Trophoblast cell (in vitro differentiated cells and primary cell): ENCODE data around the gene CRYBG1.

Experiments
- DNase-seq, 2 donors: peaks; one replicate each; pipeline ENCODE4 v3.0.0-alpha.2; 2016
- H2AFZ ChIP-seq: 2 replicates; pipeline ENCODE4 v1.6.1; 2013; ENCODE audit warnings: low read length, moderate library complexity, mild to moderate bottlenecking; ENCODE audit not compliant: insufficient read depth, poor library complexity
- H2AK5ac ChIP-seq: 2 replicates; pipeline ENCODE4 v1.6.1; 2013; ENCODE audit warnings: mild to moderate bottlenecking, low read length
- H2BK120ac ChIP-seq: 2 replicates; pipeline ENCODE4 v1.6.1; 2013; ENCODE audit warnings: low read length, mild to moderate bottlenecking, moderate library complexity; ENCODE audit not compliant: insufficient read depth, poor library complexity
- H2BK12ac ChIP-seq: 2 replicates; pipeline ENCODE4 v1.6.1; 2013; ENCODE audit warnings: mild to moderate bottlenecking, low read length, moderate library complexity
- H2BK5ac ChIP-seq: 2 replicates; pipeline ENCODE4 v1.6.1; 2013; ENCODE audit warnings: low read length, low read depth, moderate library complexity, mild to moderate bottlenecking; ENCODE audit not compliant: poor library complexity
- H3K14ac ChIP-seq: 2 replicates; pipeline ENCODE4 v1.6.1; 2013; ENCODE audit warnings: mild to moderate bottlenecking, low read length
- H3K18ac ChIP-seq: 2 replicates; pipeline ENCODE4 v1.6.1; 2013; ENCODE audit warnings: mild to moderate bottlenecking, low read length
- H3K23ac ChIP-seq: 2 replicates; pipeline ENCODE4 v1.6.1; 2013; ENCODE audit warnings: low read length
- H3K27ac ChIP-seq: 2 replicates; pipeline ENCODE4 v1.5.1; 2013; ENCODE audit warnings: low read depth, mild to moderate bottlenecking, inconsistent platforms, low read length, moderate library complexity
- H3K27me3 ChIP-seq: 2 replicates; pipeline ENCODE4 v1.6.1; 2013; ENCODE audit warnings: inconsistent platforms, mild to moderate bottlenecking, low read length, moderate library complexity; ENCODE audit not compliant: insufficient read depth
- H3K36me3 ChIP-seq, 2 experiments: 1 replicate in 1 of 2; 2 replicates in 1 of 2; pipeline ENCODE4 v1.6.1; 2013; ENCODE audit warnings: low read length in 2 of 2, mild to moderate bottlenecking in 2 of 2, moderate library complexity in 1 of 2; ENCODE audit not compliant: insufficient read depth in 2 of 2, control insufficient read depth in 1 of 2
- H3K4ac ChIP-seq: 2 replicates; pipeline ENCODE4 v1.6.1; 2013; ENCODE audit warnings: low read depth, mild to moderate bottlenecking, low read length, moderate library complexity
- H3K4me1 ChIP-seq, 2 experiments: 1 replicate in 1 of 2; 2 replicates in 1 of 2; pipeline ENCODE4 v1.6.1; 2013; ENCODE audit warnings: low read length in 2 of 2, mild to moderate bottlenecking in 2 of 2, moderate library complexity in 1 of 2; ENCODE audit not compliant: insufficient read depth in 2 of 2, control insufficient read depth in 1 of 2
- H3K4me2 ChIP-seq: 2 replicates; pipeline ENCODE4 v1.6.1; 2013; ENCODE audit warnings: inconsistent platforms, mild to moderate bottlenecking, low read length, moderate library complexity
- H3K4me3 ChIP-seq: 2 replicates; pipeline ENCODE4 v1.5.1; 2013; ENCODE audit warnings: mild to moderate bottlenecking, low read depth, low read length, inconsistent platforms
- H3K79me1 ChIP-seq: one replicate; pipeline ENCODE4 v1.6.1; 2013; ENCODE audit warnings: low read length
- H3K79me2 ChIP-seq: 2 replicates; pipeline ENCODE4 v1.6.1; 2013; ENCODE audit warnings: low read length, mild to moderate bottlenecking; ENCODE audit not compliant: control insufficient read depth, insufficient read depth, poor library complexity
- H3K9ac ChIP-seq: 2 replicates; pipeline ENCODE4 v1.6.1; 2013; ENCODE audit warnings: mild to moderate bottlenecking, low read length
- H3K9me3 ChIP-seq: 2 replicates; pipeline ENCODE4 v1.6.1; 2013; ENCODE audit warnings: low read depth, mild to moderate bottlenecking, control low read depth, inconsistent platforms, low read length; ENCODE audit not compliant: insufficient read depth
- H4K12ac ChIP-seq: 2 replicates; pipeline ENCODE4 v1.6.1; 2013; ENCODE audit warnings: low read depth, mild to moderate bottlenecking, low read length, moderate library complexity
- H4K8ac ChIP-seq: 2 replicates; pipeline ENCODE4 v1.6.1; 2013; ENCODE audit warnings: low read depth, mild to moderate bottlenecking, low read length, moderate library complexity
- H4K91ac ChIP-seq: one replicate; pipeline ENCODE4 v1.6.1; 2013; ENCODE audit warnings: low read depth, mild to moderate bottlenecking, low read length, moderate library complexity
- WGBS: extraction: QIAGEN DNeasy Blood & Tissue Kit; methylation state at CpG from one replicate; pipeline ENCODE4 v1.1.7; 2013; ENCODE audit warnings: missing lambda C conversion rate; ENCODE audit not compliant: insufficient read length, insufficient coverage; ENCODE audit errors: extremely low coverage; 5-methylcytosine and 5-hydroxymethylcytosine counted together

Gene CRYBG1

GRCh38 chr6:106379951-106380350 lies 19.4 kb downstream of the CRYBG1 start:
- H4K12ac ChIP-seq, result no peak overlapping the region
- no peaks in the 10 kb centered on the region for H3K79me1 ChIP-seq
- no peak overlapping the region for H2AK5ac ChIP-seq
- H3K36me3 ChIP-seq, result no peaks in the 10 kb centered on the region
- H3K9me3 ChIP-seq, result no peaks in the 10 kb centered on the region
- H3K9ac ChIP-seq, result no peak overlapping the region
- no peak overlapping the region for H4K8ac ChIP-seq
- WGBS, result no CpG with 5 or more reads among the region's 1 CpG
- no peak overlapping the region for H3K18ac ChIP-seq
- H3K27ac ChIP-seq, result no peak overlapping the region
- no peak overlapping the region for H3K4ac ChIP-seq
- peaks cover 0 to 5% of the 10 kb centered on the region in 2 experiments for H3K4me1 ChIP-seq
- H2BK120ac ChIP-seq, result no peak overlapping the region
- no peak for DNase-seq
- H3K14ac ChIP-seq, result no peak overlapping the region
- no peak overlapping the region for H4K91ac ChIP-seq
- no peak overlapping the region for H2AFZ ChIP-seq
- no peak overlapping the region for H3K4me3 ChIP-seq
- H2BK5ac ChIP-seq, result no peak overlapping the region
- no peak overlapping the region for H3K23ac ChIP-seq
- no peaks in the 10 kb centered on the region for H3K79me2 ChIP-seq
- H3K27me3 ChIP-seq, result no peaks in the 10 kb centered on the region
- H2BK12ac ChIP-seq, result no peak overlapping the region
- no peak overlapping the region for H3K4me2 ChIP-seq

DNA sequence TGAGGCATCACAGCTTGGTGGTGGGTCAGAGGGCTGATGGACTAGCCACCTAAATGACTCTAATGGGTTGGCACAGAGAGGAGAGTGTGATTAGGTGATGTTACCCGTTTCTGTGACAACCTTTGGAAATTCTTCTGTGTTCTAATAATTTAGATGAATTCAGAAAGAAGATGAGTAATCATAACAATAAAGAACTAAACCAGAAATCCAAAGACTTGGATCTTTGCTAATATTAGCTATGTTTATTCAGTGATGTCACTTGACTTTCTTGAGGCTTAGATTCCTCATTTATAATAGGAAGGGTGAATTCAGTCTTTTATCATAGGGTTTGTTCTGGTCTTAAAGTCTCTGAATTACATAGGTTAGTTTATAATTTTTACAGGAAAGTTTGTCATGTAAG lies 19.9 kb downstream of the CRYBG1 start:
- no peak for DNase-seq
- H3K9me3 ChIP-seq, result no peaks in the 10 kb centered on the region
- no peak overlapping the region for H2AK5ac ChIP-seq
- H3K4ac ChIP-seq, result no peak overlapping the region
- no peak overlapping the region for H3K18ac ChIP-seq
- no peak overlapping the region for H3K9ac ChIP-seq
- H4K91ac ChIP-seq, result no peak overlapping the region
- no peak overlapping the region for H4K8ac ChIP-seq
- no peak overlapping the region for H2BK5ac ChIP-seq
- no peaks in the 10 kb centered on the region for H3K79me1 ChIP-seq
- WGBS, result no CpG with 5 or more reads among the region's 1 CpG
- no peak overlapping the region for H2AFZ ChIP-seq
- H3K79me2 ChIP-seq, result no peaks in the 10 kb centered on the region
- H3K36me3 ChIP-seq, result no peaks in the 10 kb centered on the region
- H3K14ac ChIP-seq, result no peak overlapping the region
- H3K27ac ChIP-seq, result no peak overlapping the region
- H3K27me3 ChIP-seq, result no peaks in the 10 kb centered on the region
- no peak overlapping the region for H2BK120ac ChIP-seq
- H3K4me3 ChIP-seq, result no peak overlapping the region
- no peak overlapping the region for H3K4me2 ChIP-seq
- H3K23ac ChIP-seq, result no peak overlapping the region
- H3K4me1 ChIP-seq, result peaks cover 0 to 5% of the 10 kb centered on the region in 2 experiments
- H4K12ac ChIP-seq, result no peak overlapping the region
- no peak overlapping the region for H2BK12ac ChIP-seq

GRCh38 chr6:106381223-106381622 lies 20.7 kb downstream of the CRYBG1 start:
- H3K27me3 ChIP-seq, result no peaks in the 10 kb centered on the region
- no peak overlapping the region for H4K8ac ChIP-seq
- no peak overlapping the region for H2BK12ac ChIP-seq
- no peak overlapping the region for H4K91ac ChIP-seq
- no peak overlapping the region for H3K14ac ChIP-seq
- H2AK5ac ChIP-seq, result no peak overlapping the region
- no peak overlapping the region for H3K27ac ChIP-seq
- no peaks in the 10 kb centered on the region for H3K79me2 ChIP-seq
- no peak overlapping the region for H3K4ac ChIP-seq
- no peak for DNase-seq
- no peak overlapping the region for H3K4me3 ChIP-seq
- peaks cover 0 to 5% of the 10 kb centered on the region in 2 experiments for H3K4me1 ChIP-seq
- no peaks in the 10 kb centered on the region for H3K36me3 ChIP-seq
- H2BK5ac ChIP-seq, result no peak overlapping the region
- no peak overlapping the region for H2AFZ ChIP-seq
- no peaks in the 10 kb centered on the region for H3K9me3 ChIP-seq
- no peak overlapping the region for H4K12ac ChIP-seq
- no peak overlapping the region for H3K18ac ChIP-seq
- H3K9ac ChIP-seq, result no peak overlapping the region
- H3K4me2 ChIP-seq, result no peak overlapping the region
- H2BK120ac ChIP-seq, result no peak overlapping the region
- WGBS, result no CpG with 5 or more reads among the region's 1 CpG
- H3K79me1 ChIP-seq, result no peaks in the 10 kb centered on the region
- H3K23ac ChIP-seq, result no peak overlapping the region

GRCh38 chr6:106381881-106382280 lies 21.4 kb downstream of the CRYBG1 start:
- no peaks in the 10 kb centered on the region for H3K9me3 ChIP-seq
- H3K27me3 ChIP-seq, result no peaks in the 10 kb centered on the region
- H3K18ac ChIP-seq, result no peak overlapping the region
- no peak overlapping the region for H2BK5ac ChIP-seq
- no peak overlapping the region for H3K4me2 ChIP-seq
- no peak overlapping the region for H4K91ac ChIP-seq
- no peak for DNase-seq
- no peaks in the 10 kb centered on the region for H3K79me2 ChIP-seq
- no peak overlapping the region for H4K12ac ChIP-seq
- H4K8ac ChIP-seq, result no peak overlapping the region
- no CpG with 5 or more reads among the region's 1 CpG for WGBS
- H3K27ac ChIP-seq, result no peak overlapping the region
- H3K4me1 ChIP-seq, result peaks cover 0 to 5% of the 10 kb centered on the region in 2 experiments
- no peak overlapping the region for H2BK12ac ChIP-seq
- no peak overlapping the region for H3K23ac ChIP-seq
- no peak overlapping the region for H3K14ac ChIP-seq
- no peaks in the 10 kb centered on the region for H3K79me1 ChIP-seq
- H3K4me3 ChIP-seq, result no peak overlapping the region
- H2AFZ ChIP-seq, result no peak overlapping the region
- H2AK5ac ChIP-seq, result no peak overlapping the region
- H3K4ac ChIP-seq, result no peak overlapping the region
- H2BK120ac ChIP-seq, result no peak overlapping the region
- no peaks in the 10 kb centered on the region for H3K36me3 ChIP-seq
- H3K9ac ChIP-seq, result no peak overlapping the region
